Gastrocnemius medialis (tissue), 4 donors: ENCODE measurements around the gene DHRS4.

ENCODE experiments used
- POLR2A ChIP-seq, 2 donors: fragments of 450-650 bp; IDR thresholded peaks; one replicate each; pipeline ENCODE4 v1.6.1; 2017; ENCODE audit warnings: antibody characterized with exemption in 2 of 2, mild to moderate bottlenecking in 2 of 2, moderate library complexity in 2 of 2
- TF ChIP-seq, protein P1 (sequence below), 5 experiments: fragments of 450-650 bp in 3 of 5; fragments of 200-600 bp in 2 of 5; sonication (generic) in 2 of 5; IDR thresholded peaks in 4 of 5; conservative IDR thresholded peaks in 1 of 5; 1 replicate in 4 of 5; 2 replicates in 1 of 5; pipeline ENCODE4 v1.5.1; 2016 to 2019; ENCODE audit warnings: antibody characterized with exemption in 5 of 5, mild to moderate bottlenecking in 3 of 5, moderate library complexity in 3 of 5

DNA sequence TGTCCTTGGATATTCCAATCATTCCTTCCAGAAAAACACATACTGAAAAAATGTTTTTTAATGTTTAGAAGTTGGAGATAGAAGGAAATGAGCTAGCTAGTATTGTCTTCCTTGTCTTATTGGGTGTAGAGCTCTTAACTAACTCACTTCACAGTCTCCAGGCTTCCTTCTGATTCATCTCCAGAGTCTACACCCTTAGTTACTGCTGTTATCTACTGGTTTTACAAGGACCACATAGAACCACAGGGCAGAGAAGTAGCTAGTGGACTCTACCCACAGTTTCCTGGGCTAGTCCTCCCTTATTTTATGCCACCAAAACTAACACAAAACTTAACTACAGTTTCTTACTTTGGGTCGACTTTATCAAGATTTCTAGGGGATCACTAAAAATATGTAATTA, 31.0 kb upstream of the DHRS4 start:
- TF ChIP-seq, protein P1, sequence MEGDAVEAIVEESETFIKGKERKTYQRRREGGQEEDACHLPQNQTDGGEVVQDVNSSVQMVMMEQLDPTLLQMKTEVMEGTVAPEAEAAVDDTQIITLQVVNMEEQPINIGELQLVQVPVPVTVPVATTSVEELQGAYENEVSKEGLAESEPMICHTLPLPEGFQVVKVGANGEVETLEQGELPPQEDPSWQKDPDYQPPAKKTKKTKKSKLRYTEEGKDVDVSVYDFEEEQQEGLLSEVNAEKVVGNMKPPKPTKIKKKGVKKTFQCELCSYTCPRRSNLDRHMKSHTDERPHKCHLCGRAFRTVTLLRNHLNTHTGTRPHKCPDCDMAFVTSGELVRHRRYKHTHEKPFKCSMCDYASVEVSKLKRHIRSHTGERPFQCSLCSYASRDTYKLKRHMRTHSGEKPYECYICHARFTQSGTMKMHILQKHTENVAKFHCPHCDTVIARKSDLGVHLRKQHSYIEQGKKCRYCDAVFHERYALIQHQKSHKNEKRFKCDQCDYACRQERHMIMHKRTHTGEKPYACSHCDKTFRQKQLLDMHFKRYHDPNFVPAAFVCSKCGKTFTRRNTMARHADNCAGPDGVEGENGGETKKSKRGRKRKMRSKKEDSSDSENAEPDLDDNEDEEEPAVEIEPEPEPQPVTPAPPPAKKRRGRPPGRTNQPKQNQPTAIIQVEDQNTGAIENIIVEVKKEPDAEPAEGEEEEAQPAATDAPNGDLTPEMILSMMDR (IDR thresholded peaks at IDR 0.05 in 4 of 5, conservative IDR thresholded peaks at IDR 0.05 in 1 of 5) = no peak
- TF ChIP-seq POLR2A (IDR thresholded peaks at IDR 0.05) = no peak
